Liver (tissue), 3 donors: Measurements from ENCODE around the gene ZNF496.

Source experiments
- ATF3 ChIP-seq: IDR thresholded peaks from 2 replicates; pipeline ENCODE4 v1.6.1; 2016; ENCODE audit warnings: antibody characterized with exemption
- CTCF ChIP-seq: fragments of 150-350 bp; IDR thresholded peaks from 2 replicates; pipeline ENCODE4 v1.5.1; 2017; ENCODE audit warnings: improper control_type of control experiment, low read depth, low read length; ENCODE audit not compliant: missing input control
- EGR1 ChIP-seq, 2 donors: IDR thresholded peaks; 2 replicates each; pipeline ENCODE4 v1.6.1; 2016 to 2018; ENCODE audit warnings: antibody characterized with exemption in 2 of 2, low read depth in 2 of 2
- FOXA1 ChIP-seq: IDR thresholded peaks from 2 replicates; pipeline ENCODE4 v1.6.1; 2016; ENCODE audit warnings: antibody characterized with exemption
- GABPA ChIP-seq, 2 donors: IDR thresholded peaks in 1 of 2; conservative IDR thresholded peaks in 1 of 2; 2 replicates each; pipeline ENCODE4 v1.6.1; 2016; ENCODE audit warnings: antibody characterized with exemption in 2 of 2, mild to moderate bottlenecking in 1 of 2, moderate library complexity in 1 of 2
- JUND ChIP-seq, 2 donors: IDR thresholded peaks; 2 replicates each; pipeline ENCODE4 v1.6.1; 2016; ENCODE audit warnings: antibody characterized with exemption in 2 of 2
- MAX ChIP-seq: IDR thresholded peaks from 2 replicates; pipeline ENCODE4 v1.6.1; 2016; ENCODE audit warnings: antibody characterized with exemption
- RAD21 ChIP-seq, 2 donors: IDR thresholded peaks; 2 replicates each; pipeline ENCODE4 v1.6.1; 2016; ENCODE audit warnings: antibody characterized with exemption in 2 of 2, mild to moderate bottlenecking in 2 of 2
- REST ChIP-seq: IDR thresholded peaks from 2 replicates; pipeline ENCODE4 v1.6.1; 2016; ENCODE audit warnings: antibody characterized with exemption, mild to moderate bottlenecking
- RXRA ChIP-seq, 2 donors: IDR thresholded peaks; 2 replicates each; pipeline ENCODE4 v1.6.1; 2017 to 2018; ENCODE audit warnings: antibody characterized with exemption in 2 of 2, mild to moderate bottlenecking in 1 of 2
- TAF1 ChIP-seq: conservative IDR thresholded peaks from 2 replicates; pipeline ENCODE4 v1.6.1; 2016; ENCODE audit warnings: antibody characterized with exemption, mild to moderate bottlenecking
- YY1 ChIP-seq: IDR thresholded peaks from 2 replicates; pipeline ENCODE4 v1.6.1; 2016; ENCODE audit warnings: antibody characterized with exemption, mild to moderate bottlenecking
- donor health status: healthy.
- donor health status: healthy.

- TF ChIP-seq RAD21 (IDR thresholded peaks at IDR 0.05) (no peak), CTCF (no peak), ATF3 (no peak), REST (no peak), YY1 (no peak), MAX (no peak), JUND (IDR thresholded peaks at IDR 0.05) (no peak), RXRA (IDR thresholded peaks at IDR 0.05) (no peak), TAF1 (no peak), EGR1 (IDR thresholded peaks at IDR 0.05; ENCODE audit: low read depth in 2 of 2) (no peak), FOXA1 (no peak), GABPA (IDR thresholded peaks at IDR 0.05 in 1 of 2, conservative IDR thresholded peaks at IDR 0.05 in 1 of 2) (no peak)
Observed at GRCh38 chr1:247273013-247273412, 58.7 kb downstream of the ZNF496 start.
